Measurements from ENCODE around the gene CACNA1H.
"Not testable (repeated sequence)": the region's sequence is repeated elsewhere in the genome, so short reads cannot be mapped to it uniquely, and the experiment has no call there.

The CACNA1H gene

GRCh38 chr16:1224558-1224957 is 71.7 kb downstream of the CACNA1H start:
- no peak for DNase-seq (ENCODE audit: low read depth)

GRCh38 chr16:1225051-1225451 is 72.1 kb downstream of the CACNA1H start, which contains the start of gene TPSG1:
Gene TPSG1, minus strand, starts transcription at chr16:1225268. Its CDS starts 16 bp downstream, at chr16:1225252.
- DNase-seq (ENCODE audit: low read depth): no peak

- DNase-seq (ENCODE audit: low read depth): not testable (repeated sequence)
Observed at GRCh38 chr16:1225728-1226311, 72.9 kb downstream of the CACNA1H start.

GRCh38 chr16:1226692-1227091 is 73.8 kb downstream of the CACNA1H start:
- DNase-seq (ENCODE audit: low read depth): not testable (repeated sequence)

- not testable (repeated sequence) for DNase-seq (ENCODE audit: low read depth)
Observed at GRCh38 chr16:1228227-1228626, 75.3 kb downstream of the CACNA1H start.

- DNase-seq (ENCODE audit: low read depth): not testable (repeated sequence)
Observed at GRCh38 chr16:1229476-1229875, 76.6 kb downstream of the CACNA1H start.

- not testable (repeated sequence) for DNase-seq (ENCODE audit: low read depth)
Observed at GRCh38 chr16:1230084-1230470, 77.2 kb downstream of the CACNA1H start, which contains the start of gene TPSB2. Gene TPSB2, minus strand, starts transcription at chr16:1230184. Its CDS starts 233 bp downstream, at chr16:1229951.

GRCh38 chr16:1230471-1231212 is 77.7 kb downstream of the CACNA1H start:
- not testable (repeated sequence) for DNase-seq (ENCODE audit: low read depth)

GRCh38 chr16:1231301-1231700 is 78.4 kb downstream of the CACNA1H start:
- not testable (repeated sequence) for DNase-seq (ENCODE audit: low read depth)

- DNase-seq (ENCODE audit: low read depth): not testable (repeated sequence)
Observed at GRCh38 chr16:1232049-1232748, 79.3 kb downstream of the CACNA1H start.

GRCh38 chr16:1236659-1237058 is 83.8 kb downstream of the CACNA1H start:
- not testable (repeated sequence) for DNase-seq (ENCODE audit: low read depth)

GRCh38 chr16:1237990-1238389 is 85.1 kb downstream of the CACNA1H start:
- no peak for DNase-seq (ENCODE audit: low read depth)

- DNase-seq (ENCODE audit: low read depth): not testable (repeated sequence)
Observed at GRCh38 chr16:1238909-1239308, 86.0 kb downstream of the CACNA1H start.

GRCh38 chr16:1239575-1239974 is 86.7 kb downstream of the CACNA1H start:
- not testable (repeated sequence) for DNase-seq (ENCODE audit: low read depth)

- not testable (repeated sequence) for DNase-seq (ENCODE audit: low read depth)
Observed at GRCh38 chr16:1240436-1240835, 87.5 kb downstream of the CACNA1H start, which contains the start of gene TPSAB1. Gene TPSAB1, plus strand, starts transcription at chr16:1240705. Its CDS starts 234 bp downstream, at chr16:1240939.

GRCh38 chr16:1241081-1241480 is 88.2 kb downstream of the CACNA1H start:
- not testable (repeated sequence) for DNase-seq (ENCODE audit: low read depth)

GRCh38 chr16:1243363-1243762 is 90.5 kb downstream of the CACNA1H start:
- not testable (repeated sequence) for DNase-seq (ENCODE audit: low read depth)

GRCh38 chr16:1243907-1244850 is 91.3 kb downstream of the CACNA1H start:
- not testable (repeated sequence) for DNase-seq (ENCODE audit: low read depth)

- no peak for DNase-seq (ENCODE audit: low read depth)
Observed at GRCh38 chr16:1244881-1245280, 92.0 kb downstream of the CACNA1H start.

GRCh38 chr16:1245452-1246020 is 92.6 kb downstream of the CACNA1H start:
- no peak for DNase-seq (ENCODE audit: low read depth)
